Osteoblast (primary cell): ENCODE measurements around the gene CYB5RL. TPM values are rescaled to one million over a fixed set of nuclear protein-coding genes. Genes with fewer than 3 reads are reported as not detected.

ENCODE experiments used
- DNase-seq: peaks from one replicate; pipeline ENCODE4 v3.0.0; 2011; ENCODE audit warnings: low spot score, mixed read lengths; ENCODE audit not compliant: insufficient read length; ENCODE audit errors: missing footprints
- H2AFZ ChIP-seq: 2 replicates; pipeline ENCODE4 v1.6.0; 2011; ENCODE audit warnings: mild to moderate bottlenecking, low read length
- H3K27ac ChIP-seq: 2 replicates; pipeline ENCODE4 v1.5.1; 2011; ENCODE audit warnings: mild to moderate bottlenecking, low read depth, low read length, moderate library complexity
- H3K27me3 ChIP-seq: 2 replicates; pipeline ENCODE4 v1.6.0; 2012; ENCODE audit warnings: mild to moderate bottlenecking, control low read depth, inconsistent platforms, low read length, moderate library complexity; ENCODE audit not compliant: insufficient read depth
- H3K36me3 ChIP-seq: 2 replicates; pipeline ENCODE4 v1.5.1; 2011; ENCODE audit warnings: mild to moderate bottlenecking, low read length, control low read depth, moderate library complexity; ENCODE audit not compliant: insufficient read depth
- H3K4me1 ChIP-seq: 2 replicates; pipeline ENCODE4 v1.5.1; 2011; ENCODE audit warnings: mild to moderate bottlenecking, low read length, control low read depth, moderate library complexity; ENCODE audit not compliant: insufficient read depth
- H3K4me2 ChIP-seq: 2 replicates; pipeline ENCODE4 v1.6.0; 2011; ENCODE audit warnings: mild to moderate bottlenecking, low read length; ENCODE audit not compliant: insufficient read depth
- H3K4me3 ChIP-seq: fragments of 200-600 bp; sonication (generic); 3 replicates; pipeline ENCODE4 v1.5.1; 2012; ENCODE audit warnings: mild to moderate bottlenecking, low read length, inconsistent platforms; ENCODE audit not compliant: insufficient read depth
- H3K79me2 ChIP-seq: 2 replicates; pipeline ENCODE4 v1.6.0; 2012; ENCODE audit warnings: mild to moderate bottlenecking, low read length, control low read depth, inconsistent platforms; ENCODE audit not compliant: insufficient read depth
- H3K9me3 ChIP-seq: 2 replicates; pipeline ENCODE4 v1.5.1; 2011; ENCODE audit warnings: low read depth, low read length, control low read depth
- H4K20me1 ChIP-seq: 2 replicates; pipeline ENCODE4 v1.6.0; 2012; ENCODE audit warnings: mild to moderate bottlenecking, low read length, control low read depth; ENCODE audit not compliant: insufficient read depth
- CTCF ChIP-seq: IDR thresholded peaks from 2 replicates; pipeline ENCODE4 v1.5.1; 2011; ENCODE audit warnings: mild to moderate bottlenecking, low read depth, low read length, moderate library complexity; ENCODE audit errors: extremely low read depth
- total RNA-seq: library from RNA; depleted of rRNA; stranded (reverse); fragments of >200 nt; gene quantifications from 2 replicates; pipeline ENCODE4 v1.2.3, GENCODE V29; 2012

CYB5RL gene
- total RNA-seq, 1 donor = 11.6 TPM

- TF ChIP-seq CTCF = no peak
- Histone ChIP-seq H3K27ac (peak overlapping the region; percentile 87), H3K4me3 (peak overlapping the region; percentile 41), H3K9me3 (no peaks in the 10 kb centered on the region), H3K4me1 (peaks cover 25% of the 10 kb centered on the region), H2AFZ (peak overlapping the region; percentile 56), H3K27me3 (no peaks in the 10 kb centered on the region), H3K36me3 (peaks cover 40% of the 10 kb centered on the region), H3K4me2 (peak overlapping the region; percentile 71), H4K20me1 (peaks cover 6% of the 10 kb centered on the region), H3K79me2 (no peaks in the 10 kb centered on the region)
- peak; percentile 89 for DNase-seq
Measured at GRCh38 chr1:54220004-54220811, 20.4 kb upstream of the CYB5RL start.

DNA sequence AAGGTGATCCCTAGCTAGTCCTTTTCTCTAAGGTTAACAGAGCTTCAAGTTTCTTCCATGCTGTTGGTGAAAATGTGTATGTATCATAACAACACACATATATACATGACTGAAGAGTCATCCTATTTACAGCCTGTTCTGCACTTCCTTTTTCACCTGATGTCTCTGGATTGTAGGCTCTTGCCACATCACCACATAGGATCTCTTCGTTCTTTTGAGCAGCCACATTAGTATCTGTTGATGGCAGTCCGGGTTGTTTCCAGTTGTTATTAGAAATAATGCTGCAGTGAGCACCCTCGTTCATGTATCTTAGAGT, 19.8 kb upstream of the CYB5RL start:
- DNase-seq = no peak
- peaks cover 6% of the 10 kb centered on the region for H4K20me1 ChIP-seq
- H3K9me3 ChIP-seq = no peaks in the 10 kb centered on the region
- H2AFZ ChIP-seq = no peak overlapping the region
- H3K79me2 ChIP-seq = no peaks in the 10 kb centered on the region
- peaks cover 25% of the 10 kb centered on the region for H3K4me1 ChIP-seq
- no peaks in the 10 kb centered on the region for H3K27me3 ChIP-seq
- peak overlapping the region; percentile 87 for H3K27ac ChIP-seq
- H3K4me2 ChIP-seq = peak overlapping the region; percentile 71
- TF ChIP-seq CTCF = no peak
- peak overlapping the region; percentile 41 for H3K4me3 ChIP-seq
- H3K36me3 ChIP-seq = peaks cover 45% of the 10 kb centered on the region

GRCh38 chr1:54218883-54219687, 19.3 kb upstream of the CYB5RL start:
- peak; percentile 23 for DNase-seq
- TF ChIP-seq CTCF = no peak
- Histone ChIP-seq H4K20me1 (peaks cover 6% of the 10 kb centered on the region), H3K36me3 (peaks cover 51% of the 10 kb centered on the region), H3K27me3 (no peaks in the 10 kb centered on the region), H3K79me2 (no peaks in the 10 kb centered on the region), H3K9me3 (no peaks in the 10 kb centered on the region), H3K4me1 (peaks cover 25% of the 10 kb centered on the region), H3K27ac (peak overlapping the region; percentile 87), H3K4me2 (peak overlapping the region; percentile 71), H2AFZ (no peak overlapping the region), H3K4me3 (no peak overlapping the region)

DNA sequence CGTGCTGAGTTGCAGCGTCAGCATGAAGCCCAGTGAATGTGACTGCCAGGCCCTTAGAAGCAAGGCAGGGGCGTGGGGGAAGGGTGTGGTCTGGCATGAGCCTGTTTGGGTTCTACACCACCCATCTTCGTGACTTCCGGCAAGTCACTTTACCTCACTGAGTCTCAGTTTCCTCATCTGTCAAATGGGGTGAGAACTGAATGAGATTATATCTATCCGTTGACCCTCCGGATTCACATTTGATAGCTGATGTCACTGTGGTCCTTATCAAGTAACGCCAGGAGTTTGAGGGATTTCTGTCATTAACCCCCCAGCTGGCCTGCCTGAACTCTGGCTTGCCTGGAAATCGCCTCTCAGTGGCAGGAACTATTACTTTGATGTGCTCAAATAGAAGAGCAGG, 15.7 kb upstream of the CYB5RL start:
- no peak for TF ChIP-seq CTCF
- H3K36me3 ChIP-seq = peaks cover 79% of the 10 kb centered on the region

More for the DNA sequence above, 15.7 kb upstream of the CYB5RL start:
- Histone ChIP-seq H4K20me1 (peaks cover 6% of the 10 kb centered on the region), H3K9me3 (no peaks in the 10 kb centered on the region), H3K79me2 (no peaks in the 10 kb centered on the region), H3K27ac (no peak overlapping the region), H3K4me2 (no peak overlapping the region), H3K4me1 (peaks cover 19% of the 10 kb centered on the region), H3K27me3 (no peaks in the 10 kb centered on the region), H2AFZ (no peak overlapping the region), H3K4me3 (no peak overlapping the region)
- DNase-seq = no peak
